Mucosa of rectum (tissue), 2 donors: ENCODE data around the gene GRM4.

ENCODE experiments used
- H3K27ac ChIP-seq, 2 donors: one replicate each; pipeline ENCODE4 v1.7.0; 2013; ENCODE audit warnings: inconsistent platforms in 2 of 2, low read depth in 2 of 2, low read length in 2 of 2
- H3K27me3 ChIP-seq, 2 donors: one replicate each; pipeline ENCODE4 v1.7.0; 2013; ENCODE audit warnings: low read length in 2 of 2; ENCODE audit not compliant: control insufficient read depth in 2 of 2, insufficient read depth in 2 of 2
- H3K36me3 ChIP-seq, 2 donors: one replicate each; pipeline ENCODE4 v1.7.0; 2013; ENCODE audit warnings: low read length in 2 of 2; ENCODE audit not compliant: control insufficient read depth in 2 of 2, insufficient read depth in 2 of 2
- H3K4me1 ChIP-seq, 2 donors: one replicate each; pipeline ENCODE4 v1.7.0; 2013; ENCODE audit warnings: low read length in 2 of 2, mild to moderate bottlenecking in 1 of 2; ENCODE audit not compliant: control insufficient read depth in 2 of 2, insufficient read depth in 2 of 2
- H3K4me3 ChIP-seq, 2 donors: one replicate each; pipeline ENCODE4 v1.7.0; 2013; ENCODE audit warnings: low read length in 2 of 2
- H3K9ac ChIP-seq, 2 donors: one replicate each; pipeline ENCODE4 v1.7.0; 2013; ENCODE audit warnings: low read length in 2 of 2, low read depth in 1 of 2, mild to moderate bottlenecking in 1 of 2
- H3K9me3 ChIP-seq, 2 donors: one replicate each; pipeline ENCODE4 v1.7.0; 2013; ENCODE audit warnings: low read length in 2 of 2; ENCODE audit not compliant: control insufficient read depth in 2 of 2
- donor health status: healthy.
- donor health status: Normal muscosa, but diverticular disease.

The GRM4 gene

DNA sequence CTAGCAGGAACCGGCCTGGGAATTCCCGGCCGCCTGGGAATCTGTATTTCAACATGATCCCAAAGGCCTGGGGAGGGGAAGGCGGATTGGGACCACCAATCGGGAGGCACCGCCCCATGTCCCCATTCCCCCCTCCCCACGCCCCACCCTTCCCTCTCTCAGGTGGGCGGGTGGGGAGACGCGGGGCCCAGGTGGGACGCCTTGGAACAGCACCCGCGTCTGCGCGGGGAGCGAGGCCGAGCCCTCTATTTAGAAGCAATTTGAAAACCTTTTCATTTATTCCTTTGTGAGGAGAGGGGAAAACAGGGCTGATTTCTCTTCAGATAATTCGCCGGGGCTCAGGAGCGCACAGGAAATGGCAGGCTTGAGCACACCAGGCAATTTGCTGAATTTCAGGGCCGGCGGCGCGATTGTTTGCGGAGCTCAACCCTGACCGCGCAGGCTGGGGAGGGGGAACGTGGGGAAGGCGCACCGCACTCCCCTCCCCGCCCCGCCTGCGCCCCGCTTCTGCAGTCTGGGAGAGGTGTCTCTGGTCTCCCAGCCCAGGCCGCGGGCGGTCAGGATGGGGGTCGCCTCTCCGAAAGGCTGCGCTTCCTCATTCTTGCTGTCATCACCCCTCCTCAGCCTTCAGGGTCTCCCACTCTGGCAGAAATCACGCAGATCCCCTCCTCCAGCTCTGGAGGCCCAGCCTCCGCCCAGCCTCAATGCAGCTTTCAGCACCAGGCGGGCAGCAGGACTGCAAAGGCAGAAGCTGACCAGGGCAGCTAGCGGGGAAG lies 170.0 kb downstream of the GRM4 start:
- Histone ChIP-seq H3K9ac (peak overlapping the region in 1 of 2 donors; percentile 69), H3K27ac (peak overlapping the region in 1 of 2 donors; percentile 70), H3K36me3 (no peaks in the 10 kb centered on the region), H3K4me1 (peaks cover 11 to 29% of the 10 kb centered on the region in 2 donors), H3K27me3 (peaks cover 0 to 10% of the 10 kb centered on the region in 2 donors), H3K9me3 (peaks cover 0 to 4% of the 10 kb centered on the region in 2 donors), H3K4me3 (peak overlapping the region in 1 of 2 donors; percentile 37)

DNA sequence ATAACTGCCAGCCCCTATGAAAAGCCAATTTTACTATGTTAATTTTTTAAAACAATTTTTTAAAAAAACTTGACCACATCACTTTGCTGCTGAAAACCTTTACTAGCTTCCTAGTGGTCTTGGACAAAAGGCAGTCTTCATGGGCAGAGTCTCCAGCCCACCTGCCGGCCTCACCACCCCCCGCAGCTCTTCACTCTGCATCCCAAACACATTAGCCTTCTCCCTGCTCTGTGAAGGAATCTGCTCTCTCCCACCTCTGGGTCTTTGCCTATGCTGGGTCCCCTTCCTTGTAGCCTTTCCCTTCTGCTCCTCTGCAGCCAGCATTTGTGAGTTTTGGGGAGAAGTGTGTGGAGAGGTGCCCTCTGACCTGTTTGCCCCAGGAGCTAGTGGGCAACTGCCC lies 171.4 kb downstream of the GRM4 start:
- Histone ChIP-seq H3K9me3 (peaks cover 0 to 4% of the 10 kb centered on the region in 2 donors), H3K4me3 (peak overlapping the region; percentile 60 to 65), H3K27me3 (peaks cover 0 to 10% of the 10 kb centered on the region in 2 donors), H3K4me1 (peaks cover 5 to 19% of the 10 kb centered on the region in 2 donors), H3K27ac (peak overlapping the region; percentile 70 to 85), H3K36me3 (no peaks in the 10 kb centered on the region), H3K9ac (peak overlapping the region; percentile 34 to 69)

DNA sequence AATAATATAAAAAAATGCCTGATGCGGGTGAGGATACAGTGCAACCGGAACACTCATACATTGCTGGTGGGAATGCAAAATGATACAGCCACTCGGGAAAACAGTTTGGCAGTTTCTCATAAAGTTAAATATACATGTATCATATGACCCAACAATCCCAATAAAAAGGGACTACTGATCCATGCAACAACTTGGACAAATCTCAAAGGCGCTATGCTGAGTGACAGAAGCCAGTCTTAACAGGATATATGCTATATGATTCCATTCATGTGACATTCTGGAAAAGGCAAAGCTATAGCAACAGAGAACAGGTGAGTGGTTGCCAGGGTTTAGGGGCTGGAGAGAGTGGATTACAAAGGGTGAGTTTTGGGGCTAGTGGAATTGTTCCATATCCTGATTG lies 171.9 kb downstream of the GRM4 start:
- peak overlapping the region in 1 of 2 donors; percentile 69 for H3K9ac ChIP-seq
- peaks cover 0 to 4% of the 10 kb centered on the region in 2 donors for H3K9me3 ChIP-seq
- peak overlapping the region; percentile 60 to 65 for H3K4me3 ChIP-seq
- H3K27me3 ChIP-seq = peaks cover 0 to 10% of the 10 kb centered on the region in 2 donors
- peak overlapping the region; percentile 70 to 85 for H3K27ac ChIP-seq
- H3K4me1 ChIP-seq = peaks cover 5 to 19% of the 10 kb centered on the region in 2 donors
- H3K36me3 ChIP-seq = no peaks in the 10 kb centered on the region

DNA sequence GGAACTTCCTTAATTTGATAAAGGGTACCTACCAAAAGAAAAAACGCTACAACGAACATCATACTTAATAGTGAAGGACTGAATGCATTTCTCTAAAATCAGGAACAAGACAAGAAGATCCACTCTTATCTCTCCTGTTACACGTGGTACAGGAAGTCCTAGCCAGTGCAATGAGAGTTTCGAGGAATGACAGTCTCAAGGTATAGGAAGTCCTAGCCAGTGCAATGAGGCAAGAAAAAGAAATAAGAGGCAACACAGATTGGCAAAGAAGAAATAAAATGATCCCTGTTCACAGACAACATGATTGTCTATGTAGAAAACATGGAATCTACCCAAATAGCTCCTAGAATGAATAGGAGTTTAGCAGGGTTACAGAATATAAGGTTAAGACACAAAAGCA lies 174.3 kb downstream of the GRM4 start:
- peaks cover 0 to 4% of the 10 kb centered on the region in 2 donors for H3K9me3 ChIP-seq
- H3K27ac ChIP-seq = no peak overlapping the region
- no peaks in the 10 kb centered on the region for H3K36me3 ChIP-seq
- peaks cover 0 to 7% of the 10 kb centered on the region in 2 donors for H3K27me3 ChIP-seq
- peaks cover 3 to 5% of the 10 kb centered on the region in 2 donors for H3K4me1 ChIP-seq
- no peak overlapping the region for H3K9ac ChIP-seq
- no peak overlapping the region for H3K4me3 ChIP-seq
